CD14-positive monocyte (primary cell): Measurements from ENCODE around the gene COQ8B. TPM values are rescaled to one million over a fixed set of nuclear protein-coding genes. Genes with fewer than 3 reads are reported as not detected.
"Not testable (repeated sequence)": the region's sequence is repeated elsewhere in the genome, so short reads cannot be mapped to it uniquely, and the experiment has no call there.

ENCODE experiments used
- DNase-seq, 3 donors: peaks; one replicate each; pipeline ENCODE4 v3.0.0-alpha.2; 2011 to 2022
- H2AFZ ChIP-seq: 2 replicates; pipeline ENCODE4 v1.6.0; 2012; ENCODE audit warnings: mild to moderate bottlenecking, low read depth, low read length, inconsistent platforms; ENCODE audit not compliant: insufficient read depth, poor library complexity, severe bottlenecking
- H3K27ac ChIP-seq, 2 donors: 1 replicate in 1 of 2; 2 replicates in 1 of 2; pipeline ENCODE4 v1.5.1; 2012 to 2013; ENCODE audit warnings: low read length in 2 of 2, control low read depth in 1 of 2, inconsistent platforms in 1 of 2, low read depth in 1 of 2, mild to moderate bottlenecking in 1 of 2
- H3K27me3 ChIP-seq, 2 donors: one replicate each; pipeline versions ENCODE4 v1.6.0 to v1.6.1; 2011 to 2013; ENCODE audit warnings: low read length in 2 of 2; ENCODE audit not compliant: control insufficient read depth in 2 of 2, insufficient read depth in 2 of 2
- H3K36me3 ChIP-seq, 2 donors: replicated peaks in 1 of 2; 1 replicate in 1 of 2; 2 replicates in 1 of 2; pipeline versions ENCODE4 v1.5.1 to v1.6.1; 2012 to 2013; ENCODE audit warnings: low read length in 2 of 2, control low read depth in 1 of 2, inconsistent platforms in 1 of 2, mild to moderate bottlenecking in 1 of 2; ENCODE audit not compliant: insufficient read depth in 2 of 2, control insufficient read depth in 1 of 2
- H3K4me1 ChIP-seq, 2 donors: 1 replicate in 1 of 2; 2 replicates in 1 of 2; pipeline versions ENCODE4 v1.5.1 to v1.6.1; 2012 to 2013; ENCODE audit warnings: low read length in 2 of 2, control low read depth in 1 of 2, inconsistent platforms in 1 of 2, mild to moderate bottlenecking in 1 of 2, moderate library complexity in 1 of 2; ENCODE audit not compliant: insufficient read depth in 2 of 2, control insufficient read depth in 1 of 2
- H3K4me2 ChIP-seq: replicated peaks from 2 replicates; pipeline ENCODE3; 2012; ENCODE audit warnings: low read length, moderate library complexity, mild to moderate bottlenecking; ENCODE audit not compliant: poor library complexity, severe bottlenecking; ENCODE audit errors: extremely low read depth
- H3K4me3 ChIP-seq, 3 experiments: fragments of 200-600 bp in 1 of 3; sonication (generic) in 1 of 3; replicated peaks in 1 of 3; 1 replicate in 2 of 3; 2 replicates in 1 of 3; pipeline ENCODE4 v1.5.1; 2011 to 2013; ENCODE audit warnings: low read length in 3 of 3, mild to moderate bottlenecking in 3 of 3, control low read depth in 2 of 3, low read depth in 2 of 3, inconsistent platforms in 1 of 3, moderate library complexity in 1 of 3
- H3K79me2 ChIP-seq: 2 replicates; pipeline ENCODE4 v1.6.0; 2012; ENCODE audit warnings: mild to moderate bottlenecking, control low read depth, inconsistent platforms, low read length, moderate library complexity; ENCODE audit not compliant: insufficient read depth
- H3K9ac ChIP-seq: 2 replicates; pipeline ENCODE4 v1.6.0; 2017; ENCODE audit warnings: low read length, mild to moderate bottlenecking; ENCODE audit not compliant: insufficient read depth, poor library complexity, severe bottlenecking
- H3K9me3 ChIP-seq, 2 donors: replicated peaks in 1 of 2; 1 replicate in 1 of 2; 2 replicates in 1 of 2; pipeline versions ENCODE4 v1.5.1 to v1.6.1; 2012 to 2013; ENCODE audit warnings: low read length in 2 of 2, control low read depth in 1 of 2; ENCODE audit not compliant: control insufficient read depth in 1 of 2, insufficient read depth in 1 of 2
- H4K20me1 ChIP-seq: 2 replicates; pipeline ENCODE4 v1.6.0; 2012; ENCODE audit warnings: mild to moderate bottlenecking, low read length, control low read depth, moderate library complexity; ENCODE audit not compliant: insufficient read depth
- H3K27ac Mint-ChIP-seq, 7 donors: one replicate each; pipeline ENCODE4 v1.8.0; 2020; ENCODE audit warnings: mild to moderate bottlenecking in 7 of 7, mixed read lengths in 7 of 7, moderate library complexity in 6 of 7, inconsistent platforms in 2 of 7
- H3K27me3 Mint-ChIP-seq, 3 donors: one replicate each; pipeline ENCODE4 v1.8.0; 2021 to 2022; ENCODE audit warnings: low read depth in 3 of 3, mild to moderate bottlenecking in 3 of 3, mixed read lengths in 3 of 3, moderate library complexity in 3 of 3, inconsistent platforms in 1 of 3
- H3K36me3 Mint-ChIP-seq, 2 donors: one replicate each; pipeline ENCODE4 v1.8.0; 2020; ENCODE audit warnings: mixed read lengths in 2 of 2, inconsistent platforms in 1 of 2, mild to moderate bottlenecking in 1 of 2
- H3K4me1 Mint-ChIP-seq: one replicate; pipeline ENCODE4 v1.8.0; 2020; ENCODE audit warnings: mild to moderate bottlenecking, mixed read lengths
- H3K4me3 Mint-ChIP-seq, 2 donors: one replicate each; pipeline ENCODE4 v1.8.0; 2020; ENCODE audit warnings: mild to moderate bottlenecking in 2 of 2, mixed read lengths in 2 of 2, moderate library complexity in 1 of 2
- H3K9me3 Mint-ChIP-seq, 7 donors: one replicate each; pipeline ENCODE4 v1.8.0; 2020 to 2022; ENCODE audit warnings: mixed read lengths in 7 of 7, mild to moderate bottlenecking in 6 of 7, moderate library complexity in 6 of 7, inconsistent platforms in 2 of 7
- WGBS: methylation state at CpG from one replicate; pipeline ENCODE4 v1.1.5; 2013; ENCODE audit warnings: missing lambda C conversion rate; ENCODE audit not compliant: insufficient coverage; 5-methylcytosine and 5-hydroxymethylcytosine counted together
- intact Hi-C, 2 donors: fragments of 100-400 bp; cut with micrococcal nuclease; formaldehyde crosslinking; loops; one replicate each; pipeline versions ENCODE4 v1.15.0 to v1.15.1; 2023
- polyA plus RNA-seq, 3 donors: library from polyadenylated mRNA; depleted of rRNA in 1 of 3; unstranded in 2 of 3; stranded (reverse) in 1 of 3; fragments of 300-500 nt in 2 of 3; fragments of >200 nt in 1 of 3; fragmentation: Illumina TruSeq in 2 of 3; gene quantifications; 1 replicate in 2 of 3; 2 replicates in 1 of 3; pipeline ENCODE4 v1.2.3, GENCODE V29; 2012 to 2021
- TF ChIP-seq, protein P1 (sequence below): fragments of 200-600 bp; IDR thresholded peaks from one replicate; pipeline ENCODE4 v1.8.0; 2022; ENCODE audit warnings: antibody characterized with exemption, mild to moderate bottlenecking

The COQ8B gene
- polyA plus RNA-seq, 3 donors, result 16.0 to 44.0 (median 23.4) TPM

DNA sequence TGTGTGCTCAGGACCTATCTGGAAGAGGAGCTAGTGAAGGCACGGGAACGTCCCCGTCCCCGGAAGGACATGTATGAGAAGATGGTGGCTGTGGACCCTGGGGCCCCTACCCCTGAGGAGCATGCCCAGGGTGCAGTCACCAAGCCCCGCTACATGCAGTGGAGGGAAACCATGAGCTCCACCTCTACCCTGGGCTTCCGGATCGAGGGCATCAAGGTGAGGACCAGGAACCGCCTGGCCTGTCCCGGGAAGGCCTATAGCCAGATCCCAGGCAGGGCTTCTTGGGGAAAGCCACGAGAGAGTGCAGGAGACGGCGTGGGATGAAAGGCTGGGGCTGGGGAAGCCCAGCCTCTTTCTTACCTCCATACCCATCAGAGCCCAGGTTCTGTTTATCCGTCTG is 16.5 kb upstream of the COQ8B start:
- no peak overlapping the region for H3K27ac ChIP-seq
- H3K9me3 ChIP-seq, result no peaks in the 10 kb centered on the region
- no peak overlapping the region for H3K27ac Mint-ChIP-seq
- no peaks in the 10 kb centered on the region for H3K27me3 ChIP-seq
- H3K9me3 Mint-ChIP-seq, result peaks cover 0 to 2% (median 0%) of the 10 kb centered on the region in 7 donors
- H3K36me3 ChIP-seq, result peaks cover 67 to 97% of the 10 kb centered on the region in 2 donors
- H3K9ac ChIP-seq, result no peak overlapping the region
- no peak overlapping the region for H2AFZ ChIP-seq
- peaks cover 0 to 2% (median 0%) of the 10 kb centered on the region in 3 donors for H3K27me3 Mint-ChIP-seq
- TF ChIP-seq, protein P1, sequence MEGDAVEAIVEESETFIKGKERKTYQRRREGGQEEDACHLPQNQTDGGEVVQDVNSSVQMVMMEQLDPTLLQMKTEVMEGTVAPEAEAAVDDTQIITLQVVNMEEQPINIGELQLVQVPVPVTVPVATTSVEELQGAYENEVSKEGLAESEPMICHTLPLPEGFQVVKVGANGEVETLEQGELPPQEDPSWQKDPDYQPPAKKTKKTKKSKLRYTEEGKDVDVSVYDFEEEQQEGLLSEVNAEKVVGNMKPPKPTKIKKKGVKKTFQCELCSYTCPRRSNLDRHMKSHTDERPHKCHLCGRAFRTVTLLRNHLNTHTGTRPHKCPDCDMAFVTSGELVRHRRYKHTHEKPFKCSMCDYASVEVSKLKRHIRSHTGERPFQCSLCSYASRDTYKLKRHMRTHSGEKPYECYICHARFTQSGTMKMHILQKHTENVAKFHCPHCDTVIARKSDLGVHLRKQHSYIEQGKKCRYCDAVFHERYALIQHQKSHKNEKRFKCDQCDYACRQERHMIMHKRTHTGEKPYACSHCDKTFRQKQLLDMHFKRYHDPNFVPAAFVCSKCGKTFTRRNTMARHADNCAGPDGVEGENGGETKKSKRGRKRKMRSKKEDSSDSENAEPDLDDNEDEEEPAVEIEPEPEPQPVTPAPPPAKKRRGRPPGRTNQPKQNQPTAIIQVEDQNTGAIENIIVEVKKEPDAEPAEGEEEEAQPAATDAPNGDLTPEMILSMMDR, result no peak
- H3K4me2 ChIP-seq, result no peak overlapping the region
- H3K4me1 ChIP-seq, result no peaks in the 10 kb centered on the region
- WGBS, result 96% methylated on average over 5 of the region's 13 CpGs
- H3K79me2 ChIP-seq, result no peaks in the 10 kb centered on the region
- no peaks in the 10 kb centered on the region for H4K20me1 ChIP-seq
- H3K4me3 ChIP-seq, result no peak overlapping the region
- H3K4me3 Mint-ChIP-seq, result no peak overlapping the region
- intact Hi-C loops, result no loop called here
- peaks cover 80 to 99% of the 10 kb centered on the region in 2 donors for H3K36me3 Mint-ChIP-seq
- DNase-seq, result no peak
- no peaks in the 10 kb centered on the region for H3K4me1 Mint-ChIP-seq

DNA sequence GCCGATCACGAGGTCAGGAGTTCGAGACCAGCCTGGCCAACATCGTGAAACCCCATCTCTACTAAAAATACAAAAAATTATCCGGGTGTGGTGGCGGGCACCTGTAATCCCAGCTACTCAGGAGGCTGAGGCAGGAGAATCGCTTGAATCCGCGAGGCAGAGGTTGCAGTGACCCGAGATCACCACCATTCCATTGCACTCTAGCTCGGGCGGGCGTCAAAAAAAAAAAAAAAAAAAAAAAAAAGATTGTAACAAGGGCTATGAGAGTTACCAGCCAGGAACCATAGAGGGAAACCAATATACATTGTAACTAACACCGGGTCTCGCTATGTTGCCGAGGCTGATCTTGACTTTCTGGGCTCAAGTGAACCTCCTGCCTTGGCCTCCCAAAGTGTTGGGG is 15.6 kb upstream of the COQ8B start:
- H3K4me3 Mint-ChIP-seq, H3K27ac ChIP-seq, H3K4me1 Mint-ChIP-seq, H2AFZ ChIP-seq, H3K4me2 ChIP-seq, H3K27me3 Mint-ChIP-seq, H3K9me3 Mint-ChIP-seq, H3K9ac ChIP-seq, H3K27me3 ChIP-seq, H3K9me3 ChIP-seq, H3K27ac Mint-ChIP-seq, DNase-seq, H4K20me1 ChIP-seq, intact Hi-C loops, H3K4me3 ChIP-seq, H3K4me1 ChIP-seq, H3K79me2 ChIP-seq: not testable (repeated sequence)
- WGBS, result 98% methylated on average over 7 of the region's 16 CpGs
- H3K36me3 ChIP-seq, result peaks cover 71 to 100% of the 10 kb centered on the region in 2 donors
- peaks cover 82 to 99% of the 10 kb centered on the region in 2 donors for H3K36me3 Mint-ChIP-seq

DNA sequence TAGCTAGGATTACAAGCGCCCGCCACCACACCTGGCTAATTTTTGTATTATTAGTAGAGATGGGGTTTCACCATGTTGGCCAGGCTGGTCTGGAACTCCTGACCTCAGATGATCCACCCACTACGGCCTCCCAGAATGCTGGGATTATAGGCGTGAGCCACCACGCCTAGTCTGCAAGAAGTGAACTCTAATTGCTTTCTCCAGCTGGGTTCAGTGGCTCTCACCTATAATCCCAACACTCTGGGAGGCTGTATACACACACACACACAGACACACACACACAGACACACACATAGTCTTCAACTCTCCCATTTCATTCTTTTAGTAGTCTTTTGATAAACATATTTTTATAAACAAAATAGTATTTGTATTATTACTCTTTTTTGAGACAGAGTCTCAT is 13.4 kb upstream of the COQ8B start:
- H2AFZ ChIP-seq, H3K4me3 Mint-ChIP-seq, DNase-seq, H3K4me1 Mint-ChIP-seq, H4K20me1 ChIP-seq, H3K4me1 ChIP-seq, H3K27ac Mint-ChIP-seq, H3K27me3 Mint-ChIP-seq, H3K9me3 Mint-ChIP-seq, H3K27me3 ChIP-seq, H3K4me2 ChIP-seq, H3K4me3 ChIP-seq, H3K9ac ChIP-seq, intact Hi-C loops, H3K27ac ChIP-seq, H3K79me2 ChIP-seq, H3K9me3 ChIP-seq: not testable (repeated sequence)
- H3K36me3 ChIP-seq, result peaks cover 70 to 98% of the 10 kb centered on the region in 2 donors
- WGBS, result 100% methylated on average over 3 of the region's 5 CpGs
- H3K36me3 Mint-ChIP-seq, result peaks cover 76 to 94% of the 10 kb centered on the region in 2 donors
